Neuronal stem cell (in vitro differentiated cells): ENCODE measurements around the gene BCL3.

Source experiments
- DNase-seq: peaks from one replicate; pipeline ENCODE4 v3.0.0-alpha.2; 2013; ENCODE audit warnings: low spot score
- H2AFZ ChIP-seq: one replicate; pipeline ENCODE4 v1.6.1; 2013; ENCODE audit warnings: mild to moderate bottlenecking, low read length, inconsistent platforms
- H2AK5ac ChIP-seq: 2 replicates; pipeline ENCODE4 v1.6.1; 2013; ENCODE audit warnings: low read depth, mild to moderate bottlenecking, inconsistent platforms, low read length, moderate library complexity, mixed read lengths
- H2BK120ac ChIP-seq: 2 replicates; pipeline ENCODE4 v1.6.1; 2013; ENCODE audit warnings: low read depth, mild to moderate bottlenecking, inconsistent platforms, low read length, moderate library complexity, mixed read lengths
- H2BK12ac ChIP-seq: one replicate; pipeline ENCODE4 v1.6.1; 2013; ENCODE audit warnings: low read length, inconsistent platforms
- H2BK15ac ChIP-seq: 2 replicates; pipeline ENCODE4 v1.6.1; 2013; ENCODE audit warnings: mild to moderate bottlenecking, low read length, inconsistent platforms, mixed read lengths
- H2BK5ac ChIP-seq: one replicate; pipeline ENCODE4 v1.6.1; 2013; ENCODE audit warnings: inconsistent platforms, mild to moderate bottlenecking, low read length, moderate library complexity
- H3K14ac ChIP-seq: one replicate; pipeline ENCODE4 v1.6.1; 2013; ENCODE audit warnings: low read length, inconsistent platforms
- H3K18ac ChIP-seq: 2 replicates; pipeline ENCODE4 v1.6.1; 2013; ENCODE audit warnings: low read length, inconsistent platforms
- H3K23ac ChIP-seq: 2 replicates; pipeline ENCODE4 v1.6.1; 2013; ENCODE audit warnings: low read depth, mild to moderate bottlenecking, mixed read lengths, low read length, inconsistent platforms; ENCODE audit not compliant: poor library complexity
- H3K27ac ChIP-seq: replicated peaks from 3 replicates; pipeline ENCODE4 v1.5.1; 2013; ENCODE audit warnings: low read length, inconsistent platforms
- H3K27me3 ChIP-seq, 3 experiments: 2 replicates each; pipeline ENCODE4 v1.6.1; 2013; ENCODE audit warnings: low read length in 3 of 3, mild to moderate bottlenecking in 2 of 3, inconsistent platforms in 1 of 3, low read depth in 1 of 3, mixed read lengths in 1 of 3, moderate library complexity in 1 of 3; ENCODE audit not compliant: control insufficient read depth in 3 of 3, insufficient read depth in 3 of 3
- H3K36me3 ChIP-seq, 2 donors: replicated peaks in 1 of 2; 2 replicates each; pipeline ENCODE4 v1.6.1; 2013; ENCODE audit warnings: low read length in 2 of 2; ENCODE audit not compliant: control insufficient read depth in 2 of 2, insufficient read depth in 2 of 2
- H3K4ac ChIP-seq: 2 replicates; pipeline ENCODE4 v1.6.1; 2013; ENCODE audit warnings: inconsistent platforms, mild to moderate bottlenecking, low read length, moderate library complexity
- H3K4me1 ChIP-seq, 2 donors: 1 replicate in 1 of 2; 2 replicates in 1 of 2; pipeline ENCODE4 v1.6.1; 2013; ENCODE audit warnings: low read length in 2 of 2, low read depth in 1 of 2; ENCODE audit not compliant: control insufficient read depth in 2 of 2, insufficient read depth in 1 of 2
- H3K4me2 ChIP-seq: one replicate; pipeline ENCODE4 v1.6.1; 2013; ENCODE audit warnings: mild to moderate bottlenecking, low read length, inconsistent platforms; ENCODE audit not compliant: insufficient read depth, poor library complexity, severe bottlenecking
- H3K4me3 ChIP-seq, 2 donors: 2 replicates each; pipeline ENCODE4 v1.5.1; 2013; ENCODE audit warnings: low read length in 2 of 2, mild to moderate bottlenecking in 2 of 2, inconsistent platforms in 1 of 2, moderate library complexity in 1 of 2
- H3K79me1 ChIP-seq: one replicate; pipeline ENCODE4 v1.6.1; 2013; ENCODE audit warnings: low read depth, mild to moderate bottlenecking, inconsistent platforms, low read length, moderate library complexity
- H3K9ac ChIP-seq: one replicate; pipeline ENCODE4 v1.6.1; 2013; ENCODE audit warnings: mild to moderate bottlenecking, low read depth, low read length, inconsistent platforms; ENCODE audit not compliant: poor library complexity
- H3K9me3 ChIP-seq, 2 donors: replicated peaks in 1 of 2; 2 replicates each; pipeline versions ENCODE3 to v1.6.1; 2013; ENCODE audit warnings: low read length in 2 of 2, mild to moderate bottlenecking in 2 of 2, inconsistent platforms in 1 of 2, low read depth in 1 of 2, mixed read lengths in 1 of 2, moderate library complexity in 1 of 2; ENCODE audit not compliant: control insufficient read depth in 2 of 2, insufficient read depth in 1 of 2
- H4K8ac ChIP-seq: one replicate; pipeline ENCODE4 v1.6.1; 2013; ENCODE audit warnings: low read depth, mild to moderate bottlenecking, inconsistent platforms, low read length, moderate library complexity
- H4K91ac ChIP-seq: one replicate; pipeline ENCODE4 v1.6.1; 2013; ENCODE audit warnings: low read length, low read depth, mild to moderate bottlenecking, inconsistent platforms; ENCODE audit not compliant: poor library complexity
- WGBS, 2 donors: extraction: QIAGEN DNeasy Blood & Tissue Kit; methylation state at CpG; one replicate each; pipeline ENCODE4 v1.1.7; 2013; ENCODE audit warnings: missing lambda C conversion rate in 2 of 2, mixed read lengths in 1 of 2; ENCODE audit not compliant: insufficient read length in 2 of 2, insufficient replicate concordance in 1 of 2; ENCODE audit errors: extremely low coverage in 2 of 2; 5-methylcytosine and 5-hydroxymethylcytosine counted together

Gene BCL3

DNA sequence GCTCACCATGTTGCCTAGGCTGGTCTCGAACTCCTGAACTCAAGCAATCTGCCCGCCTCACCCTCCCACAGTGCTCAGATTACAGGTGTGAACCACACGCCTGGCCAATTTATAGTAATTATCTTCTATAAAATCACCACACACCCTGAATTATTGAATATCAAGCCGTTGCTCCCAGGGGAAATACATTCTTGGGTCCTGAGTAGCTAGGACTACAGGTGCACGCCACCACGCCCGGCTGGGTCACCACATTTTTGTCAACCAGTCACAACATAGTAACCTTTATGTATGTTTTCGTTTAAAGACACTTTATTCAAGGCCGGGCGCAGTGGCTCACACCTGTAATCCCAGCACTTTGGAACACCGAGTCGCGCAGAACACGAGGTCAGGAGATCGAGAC, 37.5 kb downstream of the BCL3 start:
- no peak overlapping the region for H3K4me2 ChIP-seq
- H4K8ac ChIP-seq: no peak overlapping the region
- H3K9ac ChIP-seq: no peak overlapping the region

DNA sequence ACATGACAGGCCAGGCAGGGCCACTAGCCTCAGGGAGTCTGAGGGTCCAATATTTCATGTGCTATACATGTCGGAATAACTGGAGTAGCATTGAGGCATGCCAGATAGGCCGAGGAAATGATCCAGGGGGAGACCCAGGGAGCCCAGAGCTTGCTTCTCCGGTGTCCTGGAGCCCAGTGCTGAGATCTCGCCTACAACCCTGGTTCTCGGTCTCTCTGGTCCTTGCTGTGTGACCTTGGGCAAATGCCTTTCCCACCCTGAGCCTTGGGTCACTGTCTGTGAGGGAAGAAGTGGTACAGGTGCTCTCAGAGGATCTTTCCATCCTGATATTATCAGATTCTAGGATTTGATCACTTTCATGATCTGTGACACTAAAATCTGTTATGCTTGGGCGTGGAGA, 40.5 kb downstream of the BCL3 start:
- no peaks in the 10 kb centered on the region for H3K36me3 ChIP-seq
- no CpG with 5 or more reads among the region's 6 CpGs for WGBS, 2 donors
- H2BK120ac ChIP-seq: peak overlapping the region; percentile 61
- no peak overlapping the region for H3K27ac ChIP-seq
- no peak overlapping the region for H3K4me2 ChIP-seq
- H3K4me1 ChIP-seq: peaks cover 0 to 6% of the 10 kb centered on the region in 2 donors
- no peak overlapping the region for H2BK5ac ChIP-seq
- peak overlapping the region; percentile 21 for H3K14ac ChIP-seq
- H2AFZ ChIP-seq: no peak overlapping the region
- no peak for DNase-seq
- no peak overlapping the region for H3K4me3 ChIP-seq
- H3K18ac ChIP-seq: peak overlapping the region; percentile 28
- H2BK15ac ChIP-seq: no peak overlapping the region
- H3K4ac ChIP-seq: no peak overlapping the region
- no peak overlapping the region for H4K91ac ChIP-seq
- H4K8ac ChIP-seq: no peak overlapping the region
- no peaks in the 10 kb centered on the region for H3K9me3 ChIP-seq
- no peak overlapping the region for H2AK5ac ChIP-seq
- H2BK12ac ChIP-seq: no peak overlapping the region
- H3K79me1 ChIP-seq: no peaks in the 10 kb centered on the region
- H3K23ac ChIP-seq: no peak overlapping the region
- H3K9ac ChIP-seq: peak overlapping the region; percentile 21
- no peaks in the 10 kb centered on the region for H3K27me3 ChIP-seq

More for the DNA sequence above, 37.5 kb downstream of the BCL3 start:
- H2BK5ac ChIP-seq: no peak overlapping the region
- no peak overlapping the region for H3K4ac ChIP-seq
- no peak overlapping the region for H2BK15ac ChIP-seq
- no peaks in the 10 kb centered on the region for H3K4me1 ChIP-seq
- H2BK12ac ChIP-seq: no peak overlapping the region
- no peak overlapping the region for H3K18ac ChIP-seq
- H3K36me3 ChIP-seq: no peaks in the 10 kb centered on the region
- no peak overlapping the region for H3K14ac ChIP-seq
- H3K4me3 ChIP-seq: no peak overlapping the region
- H3K27me3 ChIP-seq: no peaks in the 10 kb centered on the region
- H3K27ac ChIP-seq: no peak overlapping the region
- H4K91ac ChIP-seq: no peak overlapping the region
- WGBS, 2 donors: no CpG with 5 or more reads among the region's 15 CpGs
- no peak overlapping the region for H2AFZ ChIP-seq
- no peaks in the 10 kb centered on the region for H3K79me1 ChIP-seq
- no peaks in the 10 kb centered on the region for H3K9me3 ChIP-seq
- H2AK5ac ChIP-seq: no peak overlapping the region
- no peak overlapping the region for H2BK120ac ChIP-seq
- no peak overlapping the region for H3K23ac ChIP-seq
- no peak for DNase-seq

DNA sequence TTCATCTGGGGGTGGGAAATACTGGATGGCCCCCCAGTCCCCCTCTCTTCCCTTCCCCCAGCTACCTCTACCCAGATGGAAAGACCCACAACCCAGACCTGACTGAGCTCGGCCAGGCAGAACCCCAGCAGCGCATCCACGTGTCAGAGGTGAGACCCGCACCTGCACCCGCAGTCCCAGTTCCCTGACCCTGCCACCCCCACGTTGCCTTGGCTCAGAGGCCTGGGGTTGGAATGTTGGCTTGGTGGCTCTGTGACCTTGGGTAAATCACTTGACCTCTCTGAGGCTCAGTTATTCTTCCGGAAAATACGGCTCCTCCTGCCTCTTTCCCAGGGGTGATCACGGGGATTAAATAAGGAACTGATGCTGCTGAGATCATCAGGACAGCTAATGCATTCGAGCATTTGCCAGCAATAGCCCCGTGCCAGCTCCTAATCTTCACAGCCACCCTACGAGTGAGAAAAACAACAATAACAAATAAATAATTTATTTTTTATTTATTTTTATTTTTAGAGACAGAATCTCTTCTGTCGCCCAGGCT, 41.5 kb downstream of the BCL3 start:
- no peak overlapping the region for H3K4ac ChIP-seq
- H3K27me3 ChIP-seq: no peaks in the 10 kb centered on the region

DNA sequence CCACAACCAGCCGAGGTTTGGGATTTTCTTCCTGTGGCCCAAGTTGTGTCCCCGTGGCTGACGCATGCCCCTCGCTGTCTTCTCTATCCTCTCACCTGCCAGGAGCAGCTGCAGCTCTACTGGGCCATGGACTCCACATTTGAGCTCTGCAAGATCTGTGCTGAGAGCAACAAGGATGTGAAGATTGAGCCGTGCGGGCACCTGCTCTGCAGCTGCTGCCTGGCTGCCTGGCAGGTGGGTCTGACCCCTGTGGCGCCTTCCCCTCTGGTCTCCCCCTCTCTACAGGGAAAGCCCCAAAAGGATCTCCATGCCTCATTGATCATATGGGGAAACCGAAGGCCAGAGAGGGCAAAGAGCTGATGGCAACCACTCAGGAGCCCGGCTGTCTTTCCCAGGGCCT, 43.8 kb downstream of the BCL3 start:
- Histone ChIP-seq H3K18ac (no peak overlapping the region), H2BK15ac (no peak overlapping the region), H3K4ac (no peak overlapping the region), H2BK5ac (no peak overlapping the region), H3K4me2 (no peak overlapping the region), H2AK5ac (no peak overlapping the region), H2BK120ac (no peak overlapping the region), H3K36me3 (no peaks in the 10 kb centered on the region), H2BK12ac (no peak overlapping the region), H3K4me1 (peaks cover 3 to 17% of the 10 kb centered on the region in 2 donors), H3K23ac (no peak overlapping the region), H3K27me3 (no peaks in the 10 kb centered on the region), H3K79me1 (no peaks in the 10 kb centered on the region), H4K91ac (no peak overlapping the region), H3K4me3 (no peak overlapping the region), H3K9ac (no peak overlapping the region), H2AFZ (peak overlapping the region; percentile 24), H3K9me3 (no peaks in the 10 kb centered on the region), H4K8ac (no peak overlapping the region), H3K14ac (no peak overlapping the region), H3K27ac (no peak overlapping the region)
- no CpG with 5 or more reads among the region's 9 CpGs for WGBS, 2 donors
- DNase-seq: no peak

More for the DNA sequence above, 41.5 kb downstream of the BCL3 start:
- Histone ChIP-seq H3K18ac (no peak overlapping the region), H3K14ac (no peak overlapping the region), H3K79me1 (no peaks in the 10 kb centered on the region), H3K23ac (no peak overlapping the region), H3K27ac (no peak overlapping the region), H4K91ac (no peak overlapping the region), H2BK120ac (no peak overlapping the region), H3K9me3 (no peaks in the 10 kb centered on the region), H2BK5ac (no peak overlapping the region), H2BK15ac (no peak overlapping the region), H3K36me3 (no peaks in the 10 kb centered on the region), H3K4me3 (no peak overlapping the region), H2AK5ac (no peak overlapping the region), H3K9ac (no peak overlapping the region), H2AFZ (no peak overlapping the region), H4K8ac (no peak overlapping the region), H3K4me1 (peaks cover 0 to 6% of the 10 kb centered on the region in 2 donors), H2BK12ac (no peak overlapping the region), H3K4me2 (no peak overlapping the region)
- WGBS, 2 donors: no CpG with 5 or more reads among the region's 13 CpGs
- no peak for DNase-seq
